Vagina (tissue), 2 donors: ENCODE results near the gene HDAC7.

Source experiments
- POLR2A ChIP-seq, 2 donors: fragments of 450-650 bp; IDR thresholded peaks; one replicate each; pipeline ENCODE4 v1.6.1; 2017; ENCODE audit warnings: antibody characterized with exemption in 2 of 2, mild to moderate bottlenecking in 2 of 2, moderate library complexity in 2 of 2
- POLR2AphosphoS5 ChIP-seq, 2 donors: sonication (generic); formaldehyde crosslinking; IDR thresholded peaks; one replicate each; pipeline ENCODE4 v1.9.0; 2017; ENCODE audit warnings: antibody characterized with exemption in 2 of 2, mild to moderate bottlenecking in 2 of 2, low read depth in 1 of 2; ENCODE audit not compliant: insufficient read depth in 1 of 2
- TF ChIP-seq, protein P1 (sequence below), 3 experiments: fragments of 450-650 bp in 2 of 3; fragments of 200-600 bp in 1 of 3; sonication (generic) in 1 of 3; IDR thresholded peaks; one replicate each; pipeline ENCODE4 v1.5.1; 2017 to 2019; ENCODE audit warnings: antibody characterized with exemption in 3 of 3, mild to moderate bottlenecking in 2 of 3, moderate library complexity in 2 of 3

DNA sequence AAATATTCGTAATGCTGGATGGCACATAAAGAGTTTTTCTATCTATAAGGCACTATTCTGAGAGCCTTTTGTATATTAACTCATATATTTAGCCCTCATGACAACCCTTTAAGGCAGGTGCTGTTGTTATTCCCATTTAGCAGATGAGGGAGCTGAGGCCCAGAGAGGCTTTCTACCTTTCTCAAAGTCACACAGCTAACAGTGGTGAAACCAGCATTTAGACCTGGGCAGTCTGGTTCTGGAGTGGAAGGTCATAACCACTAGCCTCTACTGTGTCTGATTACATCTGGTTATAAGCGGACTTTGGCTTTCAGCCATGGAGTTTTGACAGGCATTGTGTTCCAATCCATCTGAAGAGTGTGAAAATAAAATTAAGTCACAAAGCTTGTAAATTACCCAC, 41.2 kb upstream of the HDAC7 start:
- no peak for TF ChIP-seq POLR2A (IDR thresholded peaks at IDR 0.05)
- TF ChIP-seq, protein P1, sequence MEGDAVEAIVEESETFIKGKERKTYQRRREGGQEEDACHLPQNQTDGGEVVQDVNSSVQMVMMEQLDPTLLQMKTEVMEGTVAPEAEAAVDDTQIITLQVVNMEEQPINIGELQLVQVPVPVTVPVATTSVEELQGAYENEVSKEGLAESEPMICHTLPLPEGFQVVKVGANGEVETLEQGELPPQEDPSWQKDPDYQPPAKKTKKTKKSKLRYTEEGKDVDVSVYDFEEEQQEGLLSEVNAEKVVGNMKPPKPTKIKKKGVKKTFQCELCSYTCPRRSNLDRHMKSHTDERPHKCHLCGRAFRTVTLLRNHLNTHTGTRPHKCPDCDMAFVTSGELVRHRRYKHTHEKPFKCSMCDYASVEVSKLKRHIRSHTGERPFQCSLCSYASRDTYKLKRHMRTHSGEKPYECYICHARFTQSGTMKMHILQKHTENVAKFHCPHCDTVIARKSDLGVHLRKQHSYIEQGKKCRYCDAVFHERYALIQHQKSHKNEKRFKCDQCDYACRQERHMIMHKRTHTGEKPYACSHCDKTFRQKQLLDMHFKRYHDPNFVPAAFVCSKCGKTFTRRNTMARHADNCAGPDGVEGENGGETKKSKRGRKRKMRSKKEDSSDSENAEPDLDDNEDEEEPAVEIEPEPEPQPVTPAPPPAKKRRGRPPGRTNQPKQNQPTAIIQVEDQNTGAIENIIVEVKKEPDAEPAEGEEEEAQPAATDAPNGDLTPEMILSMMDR (IDR thresholded peaks at IDR 0.05): no peak
- no peak for TF ChIP-seq POLR2AphosphoS5 (IDR thresholded peaks at IDR 0.05; ENCODE audit: insufficient read depth in 1 of 2, low read depth in 1 of 2)
